A549 (cell line): ENCODE results near the gene SLC38A2. TPM values are rescaled to one million over a fixed set of nuclear protein-coding genes. Genes with fewer than 3 reads are reported as not detected.
A peak's percentile ranks its signal among the peaks of the same experiment; 100 is the strongest.

Source experiments
- ATAC-seq, 2 experiments: fragments of 200-7000 bp in 1 of 2; fragments of >200 bp in 1 of 2; cut with Nextera tagmentation in 1 of 2; cut with Tn5 transposase in 1 of 2; 3 replicates each; pipeline versions ENCODE4 v1.8.0 to v1.9.1; 2018 to 2020; ENCODE audit warnings: mild to moderate bottlenecking in 1 of 2, moderate library complexity in 1 of 2
- CTCF ChIA-PET: fragments of 300-600 bp; sonication (Branson Sonifier 250); formaldehyde crosslinking; extraction: SDS; loops from one replicate; lab custom pipeline; 2021; ENCODE audit warnings: antibody characterized with exemption, inconsistent platforms; lab: Yijun Ruan, JAX
- POLR2A ChIA-PET: fragments of 350-600 bp; formaldehyde crosslinking; extraction: SDS; loops from one replicate; lab custom pipeline; 2021; ENCODE audit warnings: antibody characterized with exemption, inconsistent platforms; lab: Yijun Ruan, JAX
- DNase-seq, 2 experiments: peaks; one replicate each; pipeline versions ENCODE4 v3.0.0 to v3.0.0-alpha.2; 2011 to 2016; ENCODE audit warnings: low read depth in 1 of 2, low spot score in 1 of 2
- FAIRE-seq: peaks from 2 replicates; lab custom pipeline; 2011; peaks lifted over from hg19 to GRCh38; lab: Jason Lieb, UNC
- H3K27ac ChIP-seq, 2 experiments: fragments of >200 bp; sonication (Bioruptor Twin); formaldehyde crosslinking; 3 replicates each; pipeline ENCODE4 v1.5.1; 2016 to 2017
- H3K4me1 ChIP-seq: fragments of >200 bp; sonication (Bioruptor Twin); formaldehyde crosslinking; 3 replicates; pipeline ENCODE4 v1.6.1; 2016
- H3K4me2 ChIP-seq: fragments of >200 bp; sonication (Bioruptor Twin); formaldehyde crosslinking; 3 replicates; pipeline ENCODE4 v1.6.1; 2016
- H3K4me3 ChIP-seq: fragments of >200 bp; sonication (Bioruptor Twin); formaldehyde crosslinking; 3 replicates; pipeline ENCODE4 v1.5.1; 2016
- H3K9me3 ChIP-seq: fragments of >200 bp; sonication (Bioruptor Twin); formaldehyde crosslinking; 3 replicates; pipeline ENCODE4 v1.6.1; 2016
- ATOH8 ChIP-seq: fragments of 250-450 bp; sonication (Bioruptor Pico); IDR thresholded peaks from 2 replicates; pipeline ENCODE4 v1.5.0; 2020; ENCODE audit warnings: low read depth, mild to moderate bottlenecking, moderate library complexity
- BCL3 ChIP-seq: fragments of >200 bp; sonication (Bioruptor Twin); formaldehyde crosslinking; IDR thresholded peaks from 3 replicates; pipeline ENCODE4 v1.6.1; 2016
- CEBPB ChIP-seq, 2 experiments: fragments of >200 bp in 1 of 2; sonication (Bioruptor Twin) in 1 of 2; formaldehyde crosslinking in 1 of 2; IDR thresholded peaks; 2 replicates each; pipeline ENCODE4 v1.6.1; 2012 to 2016
- EHF ChIP-seq: fragments of 250-450 bp; sonication (Bioruptor Pico); IDR thresholded peaks from 2 replicates; pipeline ENCODE4 v1.5.0; 2020; ENCODE audit warnings: mild to moderate bottlenecking
- FOSB ChIP-seq: fragments of 250-450 bp; sonication (Bioruptor Pico); IDR thresholded peaks from 2 replicates; pipeline ENCODE4 v1.5.0; 2020; ENCODE audit warnings: mild to moderate bottlenecking, moderate library complexity
- HES2 ChIP-seq: fragments of >200 bp; sonication (Bioruptor Twin); formaldehyde crosslinking; IDR thresholded peaks from 2 replicates; pipeline ENCODE4 v1.6.1; 2016
- HOXA7 ChIP-seq: fragments of 250-450 bp; sonication (Bioruptor Pico); IDR thresholded peaks from 2 replicates; pipeline ENCODE4 v1.5.0; 2020; ENCODE audit warnings: mild to moderate bottlenecking, moderate library complexity
- JUN ChIP-seq, 2 experiments: fragments of >200 bp; sonication (Bioruptor Twin); formaldehyde crosslinking; IDR thresholded peaks; 2 replicates in 1 of 2; 3 replicates in 1 of 2; pipeline ENCODE4 v1.6.1; 2016 to 2017
- KDM1A ChIP-seq: fragments of 200-600 bp; sonication (generic); IDR thresholded peaks from 2 replicates; pipeline ENCODE4 v1.6.1; 2016; ENCODE audit warnings: low read depth, mild to moderate bottlenecking
- MAZ ChIP-seq: fragments of 150-350 bp; IDR thresholded peaks from 2 replicates; pipeline ENCODE4 v1.6.1; 2014; ENCODE audit warnings: antibody characterized with exemption, low read depth, low read length, borderline replicate concordance
- MYC ChIP-seq: IDR thresholded peaks from 2 replicates; pipeline ENCODE4 v1.6.1; 2012; ENCODE audit warnings: mild to moderate bottlenecking, inconsistent platforms, low read length, improper control_type of control experiment, borderline replicate concordance
- NPAS2 ChIP-seq: fragments of 250-450 bp; sonication (Bioruptor Pico); IDR thresholded peaks from 2 replicates; pipeline ENCODE4 v1.8.0; 2022; ENCODE audit warnings: mild to moderate bottlenecking, moderate library complexity, borderline replicate concordance
- POLR2AphosphoS2 ChIP-seq: conservative IDR thresholded peaks from 2 replicates; pipeline ENCODE4 v1.6.1; 2012; ENCODE audit warnings: low read length, improper control_type of control experiment, inconsistent platforms
- RAD21 ChIP-seq, 2 experiments: fragments of >200 bp in 1 of 2; sonication (Bioruptor Twin) in 1 of 2; formaldehyde crosslinking in 1 of 2; IDR thresholded peaks in 1 of 2; conservative IDR thresholded peaks in 1 of 2; 2 replicates in 1 of 2; 3 replicates in 1 of 2; pipeline ENCODE4 v1.6.1; 2012 to 2018; ENCODE audit warnings: inconsistent platforms in 1 of 2
- RARB ChIP-seq: fragments of 250-450 bp; sonication (Bioruptor Pico); IDR thresholded peaks from 2 replicates; pipeline ENCODE4 v1.8.0; 2021; ENCODE audit warnings: mild to moderate bottlenecking, moderate library complexity
- SREBF2 ChIP-seq: fragments of 450-650 bp; IDR thresholded peaks from 2 replicates; pipeline ENCODE4 v1.6.1; 2014; ENCODE audit warnings: mild to moderate bottlenecking, moderate library complexity
- TFCP2L1 ChIP-seq: fragments of 250-450 bp; sonication (Bioruptor Pico); IDR thresholded peaks from 2 replicates; pipeline ENCODE4 v1.5.0; 2021; ENCODE audit warnings: mild to moderate bottlenecking
- USF2 ChIP-seq: fragments of 450-650 bp; IDR thresholded peaks from 2 replicates; pipeline ENCODE4 v1.6.1; 2014; ENCODE audit warnings: antibody characterized with exemption
- ZNF302 ChIP-seq: fragments of 250-450 bp; sonication (Bioruptor Pico); IDR thresholded peaks from 2 replicates; pipeline ENCODE4 v1.9.0; 2021; ENCODE audit warnings: inconsistent platforms, mild to moderate bottlenecking, moderate library complexity
- WGBS: methylation state at CpG from one replicate; pipeline ENCODE4 v1.1.6; 2017; ENCODE audit errors: missing lambda C conversion rate; 5-methylcytosine and 5-hydroxymethylcytosine counted together
- polyA plus RNA-seq, 4 experiments: library from polyadenylated mRNA; depleted of rRNA in 3 of 4; stranded (reverse); fragments of >200 nt; fragmentation: RNase III in 1 of 4; extraction: RNeasy Plus Mini Kit Qiagen cat#74134 plus additional on column Dnase treatment in 1 of 4; gene quantifications; 2 replicates in 3 of 4; 3 replicates in 1 of 4; pipeline ENCODE4 v1.2.3, GENCODE V29; 2011 to 2017

SLC38A2 gene
- polyA plus RNA-seq, 2 of the 4 experiments (the other 2 are of a cell fraction), result 187 to 519 TPM

- Histone ChIP-seq H3K4me3 (no peak overlapping the region), H3K27ac (no peak overlapping the region), H3K9me3 (no peaks in the 10 kb centered on the region), H3K4me2 (peak overlapping the region; percentile 85), H3K4me1 (peaks cover 97% of the 10 kb centered on the region)
- POLR2A ChIA-PET, result interaction anchor here (1.0 to 1.9 kb wide), 2 partner anchors 8 to 111 kb away, joined by 3 to 7 read pairs; no protein-coding TSS in a partner anchor
- TF ChIP-seq ZNF302 (CRISPR knock-in tag) (no peak), POLR2AphosphoS2 (peak; percentile 80; the same call in 1 of the 2 replicates), KDM1A (no peak), MYC (no peak), EHF (no peak), CEBPB (IDR thresholded peaks at IDR 0.05) (0 out of 4 replicates have a peak, but pooled peaks of 1 of the 2 experiments have one; percentile 34), JUN (IDR thresholded peaks at IDR 0.05) (peak in 1 of 2 experiments; percentile 11; a peak in 1 of 5 replicates), HOXA7 (peak; percentile 67; the same call in 1 of the 2 replicates), FOSB (CRISPR knock-in tag) (peak; percentile 86), BCL3 (no peak), MAZ (no peak)
- 56% methylated on average over 2 of the region's 2 CpGs for WGBS
- no peak for FAIRE-seq
- CTCF ChIA-PET, result interaction anchor here (1.0 to 3.2 kb wide), 2 partner anchors 298 to 315 kb away, joined by 3 to 9 read pairs; no protein-coding TSS in a partner anchor
- no peak for ATAC-seq
- DNase-seq, result no peak
Measured at GRCh38 chr12:46362895-46363581, 9.5 kb downstream of the SLC38A2 start.

- H3K4me2 ChIP-seq, result peak overlapping the region; percentile 85; the same call in 1 of the 3 replicates
- H3K4me3 ChIP-seq, result no peak overlapping the region
- DNase-seq, result no peak
- ChIA-PET CTCF (no interaction called here), POLR2A (no interaction called here)
- no peaks in the 10 kb centered on the region for H3K9me3 ChIP-seq
- no peak for FAIRE-seq
- TF ChIP-seq USF2 (no peak), ATOH8 (CRISPR knock-in tag) (no peak), HOXA7 (0 out of 2 replicates have a peak, but pooled peaks have one; percentile 17), POLR2AphosphoS2 (peak; percentile 77; the same call in 1 of the 2 replicates), FOSB (CRISPR knock-in tag) (peak; percentile 74), TFCP2L1 (CRISPR knock-in tag) (peak; percentile 69; the same call in 1 of the 2 replicates), NPAS2 (CRISPR knock-in tag) (no peak), SREBF2 (no peak), RAD21 (conservative IDR thresholded peaks at IDR 0.05 in 1 of 2, IDR thresholded peaks at IDR 0.05 in 1 of 2) (no peak), RARB (CRISPR knock-in tag) (peak; percentile 63; the same call in 1 of the 2 replicates), HES2 (no peak)
- no peak for ATAC-seq
- peaks cover 83% of the 10 kb centered on the region for H3K4me1 ChIP-seq
- 95% methylated on average over 2 of the region's 2 CpGs for WGBS
- no peak overlapping the region for H3K27ac ChIP-seq
Measured at GRCh38 chr12:46361667-46362034, 10.9 kb downstream of the SLC38A2 start.
